WERI-Rb-1 (cell line): Measurements from ENCODE around the gene AHDC1.
"Not testable (repeated sequence)": the region's sequence is repeated elsewhere in the genome, so short reads cannot be mapped to it uniquely, and the experiment has no call there.

Experiments
- DNase-seq: peaks from one replicate; pipeline ENCODE4 v3.0.0-alpha.2; 2020
- H3K27ac ChIP-seq: fragments of 250-450 bp; sonication (Bioruptor Pico); 2 replicates; pipeline ENCODE4 v1.5.1; 2020; ENCODE audit warnings: mild to moderate bottlenecking, moderate library complexity
- H3K27me3 ChIP-seq: fragments of 250-450 bp; sonication (Bioruptor Pico); 2 replicates; pipeline ENCODE4 v1.5.1; 2021; ENCODE audit warnings: mild to moderate bottlenecking, low read depth, moderate library complexity; ENCODE audit not compliant: insufficient read depth, severe bottlenecking
- H3K36me3 ChIP-seq: fragments of 250-450 bp; sonication (Bioruptor Pico); 2 replicates; pipeline ENCODE4 v1.5.1; 2020; ENCODE audit warnings: mild to moderate bottlenecking, moderate library complexity
- H3K4me3 ChIP-seq: 2 replicates; pipeline ENCODE4 v1.5.1; 2011; ENCODE audit warnings: low read depth, mild to moderate bottlenecking, control low read depth, low read length
- H3K9me3 ChIP-seq: fragments of 250-450 bp; sonication (Bioruptor Pico); 2 replicates; pipeline ENCODE4 v1.5.1; 2021; ENCODE audit warnings: mild to moderate bottlenecking, moderate library complexity; ENCODE audit not compliant: severe bottlenecking
- CTCF ChIP-seq: IDR thresholded peaks from 2 replicates; pipeline ENCODE4 v1.5.1; 2011; ENCODE audit warnings: low read depth, mild to moderate bottlenecking, control low read depth, inconsistent platforms, low read length

AHDC1 gene

GRCh38 chr1:27506703-27507102 lies 97.2 kb downstream of the AHDC1 start:
- no peaks in the 10 kb centered on the region for H3K9me3 ChIP-seq
- H3K4me3 ChIP-seq: no peak overlapping the region
- H3K27me3 ChIP-seq: no peaks in the 10 kb centered on the region
- no peak overlapping the region for H3K27ac ChIP-seq
- no peaks in the 10 kb centered on the region for H3K36me3 ChIP-seq
- no peak for TF ChIP-seq CTCF
- DNase-seq: no peak

GRCh38 chr1:27505420-27505680 lies 98.6 kb downstream of the AHDC1 start:
- no peaks in the 10 kb centered on the region for H3K36me3 ChIP-seq
- H3K4me3 ChIP-seq: no peak overlapping the region
- H3K27me3 ChIP-seq: no peaks in the 10 kb centered on the region
- H3K27ac ChIP-seq: no peak overlapping the region
- peaks cover 2% of the 10 kb centered on the region for H3K9me3 ChIP-seq
- no peak for DNase-seq
- no peak for TF ChIP-seq CTCF

GRCh38 chr1:27504588-27505419 lies 99.1 kb downstream of the AHDC1 start:
- H3K36me3 ChIP-seq: no peaks in the 10 kb centered on the region
- DNase-seq: peak; percentile 40
- peaks cover 2% of the 10 kb centered on the region for H3K9me3 ChIP-seq
- H3K27ac ChIP-seq: peak overlapping the region; percentile 57
- H3K27me3 ChIP-seq: no peaks in the 10 kb centered on the region
- no peak for TF ChIP-seq CTCF
- no peak overlapping the region for H3K4me3 ChIP-seq

GRCh38 chr1:27503844-27504587 lies 99.9 kb downstream of the AHDC1 start:
- H3K27ac ChIP-seq: peak overlapping the region; percentile 57
- H3K36me3 ChIP-seq: no peaks in the 10 kb centered on the region
- no peak overlapping the region for H3K4me3 ChIP-seq
- H3K27me3 ChIP-seq: no peaks in the 10 kb centered on the region
- H3K9me3 ChIP-seq: peaks cover 2% of the 10 kb centered on the region
- TF ChIP-seq CTCF: no peak
- DNase-seq: no peak

GRCh38 chr1:27503033-27503432 lies 100.9 kb downstream of the AHDC1 start:
- H3K9me3 ChIP-seq: peaks cover 2% of the 10 kb centered on the region
- TF ChIP-seq CTCF: no peak
- no peak overlapping the region for H3K27ac ChIP-seq
- no peak for DNase-seq
- no peak overlapping the region for H3K4me3 ChIP-seq
- H3K27me3 ChIP-seq: no peaks in the 10 kb centered on the region
- H3K36me3 ChIP-seq: no peaks in the 10 kb centered on the region

GRCh38 chr1:27501159-27501558 lies 102.8 kb downstream of the AHDC1 start:
- H3K4me3 ChIP-seq, H3K36me3 ChIP-seq, H3K27ac ChIP-seq, H3K27me3 ChIP-seq, H3K9me3 ChIP-seq, DNase-seq: not testable (repeated sequence)
